Activated CD8-positive, alpha-beta memory T cell treated with anti-CD3 and anti-CD28 coated beads, Interleukin-2, amount 50 U/mL, for 48 hours (primary cell): Measurements from ENCODE around the gene OR51A7.
"Not testable (repeated sequence)": the region's sequence is repeated elsewhere in the genome, so short reads cannot be mapped to it uniquely, and the experiment has no call there.

Experiments
- DNase-seq: peaks from one replicate; pipeline ENCODE4 v3.0.0-alpha.2; 2020

The OR51A7 gene, protein sequence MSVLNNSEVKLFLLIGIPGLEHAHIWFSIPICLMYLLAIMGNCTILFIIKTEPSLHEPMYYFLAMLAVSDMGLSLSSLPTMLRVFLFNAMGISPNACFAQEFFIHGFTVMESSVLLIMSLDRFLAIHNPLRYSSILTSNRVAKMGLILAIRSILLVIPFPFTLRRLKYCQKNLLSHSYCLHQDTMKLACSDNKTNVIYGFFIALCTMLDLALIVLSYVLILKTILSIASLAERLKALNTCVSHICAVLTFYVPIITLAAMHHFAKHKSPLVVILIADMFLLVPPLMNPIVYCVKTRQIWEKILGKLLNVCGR

DNA sequence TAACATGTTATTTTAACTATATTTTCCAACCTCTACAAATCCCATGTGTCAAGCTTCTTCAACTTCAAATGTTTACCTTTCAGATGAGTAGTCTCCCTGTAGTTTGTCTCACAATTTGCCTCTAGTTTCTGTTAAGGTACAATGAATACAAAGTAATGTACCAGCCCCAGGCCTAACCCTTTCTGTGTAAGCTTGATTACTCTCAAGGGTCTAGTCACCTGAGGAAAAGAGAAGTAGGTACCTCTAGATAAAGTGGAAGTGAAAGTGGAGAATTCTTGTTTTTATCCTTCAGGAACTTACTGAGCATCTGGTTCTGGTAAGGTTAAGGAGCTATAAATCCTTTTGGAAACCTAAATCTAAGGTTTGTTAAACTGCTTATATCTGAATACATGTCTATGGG is at the start of gene OR51A7:
TSS of gene OR51A7 (plus strand) at position 300 of the 400 bp plus-strand sequence. CDS start 3,587 bp downstream, outside the sequence.
- DNase-seq = no peak

DNA sequence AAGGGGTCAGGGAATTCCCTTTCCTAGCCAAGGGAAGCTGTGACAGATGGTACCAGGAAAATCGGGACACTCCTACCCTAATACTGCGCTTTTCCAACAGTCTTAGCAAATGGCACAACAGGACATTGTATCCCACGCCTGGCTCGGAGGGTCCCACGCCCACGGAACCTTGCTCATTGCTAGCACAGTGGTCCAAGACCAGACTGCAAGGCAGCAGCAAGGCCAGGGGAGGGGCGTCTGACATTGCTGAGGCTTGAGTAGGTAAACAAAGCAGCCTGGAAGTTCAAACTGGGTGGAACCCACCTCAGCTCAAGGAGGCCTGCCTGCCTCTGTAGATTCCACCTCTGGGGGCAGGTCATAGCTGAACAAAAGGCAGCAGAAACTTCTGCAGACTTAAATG is 49.3 kb upstream of the OR51A7 start:
- not testable (repeated sequence) for DNase-seq

DNA sequence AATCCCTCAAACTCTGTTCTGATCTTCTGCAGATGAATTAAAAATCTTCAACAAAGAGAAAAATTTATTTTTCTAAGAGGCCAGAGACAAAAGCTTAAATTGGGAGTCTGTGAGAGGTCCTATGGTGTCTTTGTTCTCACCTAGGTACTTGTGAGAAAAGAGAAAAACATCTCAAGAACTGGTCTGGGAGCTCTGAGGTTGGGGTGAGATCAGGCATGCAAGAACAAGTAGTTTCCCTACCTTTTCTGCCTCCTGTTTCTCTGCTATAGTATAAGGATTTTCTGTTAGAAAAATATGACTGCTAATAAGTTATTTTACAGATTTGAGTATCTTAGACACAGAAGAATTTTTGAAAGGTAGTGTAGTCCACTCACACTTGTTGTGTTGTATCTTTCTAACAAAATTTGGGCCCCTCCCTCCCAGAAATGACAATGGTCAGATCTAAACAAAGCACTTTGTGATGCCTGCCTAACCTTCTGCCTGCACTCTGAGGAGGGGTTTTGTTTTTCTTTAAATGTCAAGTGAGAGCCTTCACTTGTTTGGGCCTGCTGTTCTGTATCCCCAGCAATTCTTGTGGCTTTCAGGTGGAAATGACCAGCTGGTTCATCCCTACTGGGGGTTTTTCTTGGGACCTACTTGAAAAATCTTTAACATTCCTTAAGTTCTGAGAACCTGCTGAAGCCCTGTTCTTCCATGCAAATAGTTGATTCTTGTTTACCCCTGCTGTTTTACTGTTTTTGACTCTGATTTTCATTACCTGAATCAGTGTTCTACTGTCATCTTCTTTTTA is 40.9 kb upstream of the OR51A7 start:
- no peak for DNase-seq

DNA sequence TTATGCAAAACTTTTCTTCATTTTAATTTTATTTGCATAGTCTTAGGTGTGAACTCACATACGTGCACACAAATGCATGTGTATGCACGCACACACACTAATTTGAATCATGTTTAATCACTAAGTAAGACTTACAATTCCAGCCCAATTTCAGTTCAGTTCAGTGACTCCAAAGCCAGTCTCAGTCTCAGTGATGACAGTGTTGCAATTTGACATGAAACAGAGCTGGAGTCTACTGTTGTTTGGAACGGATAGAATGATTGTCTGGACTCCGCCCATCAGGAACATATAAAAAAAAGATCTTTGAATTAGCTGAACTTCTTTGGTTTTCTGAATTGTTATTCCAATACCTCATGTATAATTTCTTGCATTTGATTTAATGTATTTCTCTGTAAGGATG is 39.7 kb upstream of the OR51A7 start:
- no peak for DNase-seq

DNA sequence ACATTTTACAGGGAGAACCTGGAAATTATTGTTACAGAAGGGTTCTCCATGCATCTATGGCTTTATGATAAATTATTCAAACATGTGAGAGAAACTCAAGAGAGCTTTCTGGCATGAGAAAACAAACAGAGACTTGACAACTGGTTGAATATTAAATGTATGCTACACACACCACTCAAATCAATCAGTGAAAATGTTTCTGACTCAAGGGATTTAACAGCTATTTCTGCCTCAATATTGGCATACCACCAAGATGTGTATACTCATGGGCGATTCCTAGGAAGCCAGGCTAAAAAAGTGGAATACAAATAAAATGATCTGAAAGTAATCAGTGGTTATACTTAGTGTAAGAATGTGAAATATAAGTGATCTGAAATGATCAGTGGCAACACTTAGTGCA is 37.7 kb upstream of the OR51A7 start:
- no peak for DNase-seq

DNA sequence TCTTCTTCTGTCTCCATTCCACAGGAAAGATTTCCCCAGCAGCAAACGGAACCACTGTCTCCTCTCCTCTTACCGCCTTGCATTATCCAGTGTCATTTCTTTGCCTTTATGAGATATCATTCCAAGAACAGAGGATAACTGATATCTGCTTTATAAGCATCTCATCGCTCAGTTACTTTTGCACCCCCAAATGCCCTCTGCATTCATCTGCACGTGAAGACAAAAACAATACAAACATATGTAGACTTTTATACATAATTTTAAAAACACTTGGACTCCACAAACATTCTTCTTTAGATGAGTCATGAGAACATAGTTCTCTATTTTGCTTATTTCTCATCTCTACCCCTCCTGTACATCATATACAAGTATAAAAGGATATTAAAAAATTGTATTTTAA is 22.4 kb upstream of the OR51A7 start:
- DNase-seq = no peak

DNA sequence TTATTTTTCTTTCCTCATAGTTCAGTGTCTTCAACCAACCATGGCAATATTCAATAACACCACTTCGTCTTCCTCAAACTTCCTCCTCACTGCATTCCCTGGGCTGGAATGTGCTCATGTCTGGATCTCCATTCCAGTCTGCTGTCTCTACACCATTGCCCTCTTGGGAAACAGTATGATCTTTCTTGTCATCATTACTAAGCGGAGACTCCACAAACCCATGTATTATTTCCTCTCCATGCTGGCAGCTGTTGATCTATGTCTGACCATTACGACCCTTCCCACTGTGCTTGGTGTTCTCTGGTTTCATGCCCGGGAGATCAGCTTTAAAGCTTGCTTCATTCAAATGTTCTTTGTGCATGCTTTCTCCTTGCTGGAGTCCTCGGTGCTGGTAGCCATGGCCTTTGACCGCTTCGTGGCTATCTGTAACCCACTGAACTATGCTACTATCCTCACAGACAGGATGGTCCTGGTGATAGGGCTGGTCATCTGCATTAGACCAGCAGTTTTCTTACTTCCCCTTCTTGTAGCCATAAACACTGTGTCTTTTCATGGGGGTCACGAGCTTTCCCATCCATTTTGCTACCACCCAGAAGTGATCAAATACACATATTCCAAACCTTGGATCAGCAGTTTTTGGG is 21.6 kb upstream of the OR51A7 start, which contains the start of gene OR51T1:
TSS of gene OR51T1 (plus strand) at position 41 of the 641 bp plus-strand sequence. CDS start at position 41, 0 bp downstream.
- no peak for DNase-seq

DNA sequence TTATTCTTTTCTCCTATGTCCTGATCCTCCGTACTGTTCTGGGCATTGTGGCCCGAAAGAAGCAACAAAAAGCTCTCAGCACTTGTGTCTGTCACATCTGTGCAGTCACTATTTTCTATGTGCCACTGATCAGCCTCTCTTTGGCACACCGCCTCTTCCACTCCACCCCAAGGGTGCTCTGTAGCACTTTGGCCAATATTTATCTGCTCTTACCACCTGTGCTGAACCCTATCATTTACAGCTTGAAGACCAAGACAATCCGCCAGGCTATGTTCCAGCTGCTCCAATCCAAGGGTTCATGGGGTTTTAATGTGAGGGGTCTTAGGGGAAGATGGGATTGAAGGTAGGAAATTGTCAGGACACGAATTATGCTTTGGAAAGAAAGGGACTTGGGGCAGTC is 21.0 kb upstream of the OR51A7 start:
- no peak for DNase-seq

DNA sequence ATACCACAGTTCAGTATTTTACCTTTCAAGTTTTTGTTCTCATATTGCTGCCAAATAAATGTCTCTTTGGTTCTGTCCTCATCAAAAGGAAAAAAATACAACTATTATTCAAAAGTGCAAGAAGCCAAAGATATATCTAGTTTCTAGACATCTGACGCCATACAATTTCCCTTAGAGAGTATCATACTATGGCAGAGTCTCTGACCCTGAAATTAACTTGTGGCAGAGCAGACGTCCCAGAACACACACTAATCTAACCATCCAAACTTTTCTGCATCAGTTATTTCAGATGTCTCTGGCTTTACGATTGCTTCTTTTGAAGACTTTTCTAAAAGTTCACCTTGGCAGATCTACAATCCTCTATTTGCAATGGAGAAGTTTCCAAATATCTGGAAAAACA is 19.2 kb upstream of the OR51A7 start:
- DNase-seq = no peak

DNA sequence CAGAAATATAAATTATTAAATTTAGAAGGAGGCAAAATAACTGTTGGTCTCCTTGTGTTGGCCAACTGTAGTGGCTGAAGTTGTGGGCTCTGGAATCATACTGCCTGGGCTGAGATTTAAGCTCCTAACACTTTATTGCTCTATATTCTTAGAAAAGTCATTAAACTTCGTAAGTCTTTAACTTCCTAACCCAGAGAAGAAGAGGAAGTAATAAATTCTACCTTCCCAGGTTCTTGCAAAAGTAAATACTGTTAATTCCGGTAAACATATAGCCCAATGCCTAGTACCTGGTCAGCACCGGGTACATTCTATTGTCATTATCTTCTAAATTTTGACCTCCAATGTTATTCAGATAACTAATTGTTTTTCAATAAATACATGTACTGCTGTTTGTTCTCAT is 17.4 kb upstream of the OR51A7 start:
- DNase-seq = no peak

DNA sequence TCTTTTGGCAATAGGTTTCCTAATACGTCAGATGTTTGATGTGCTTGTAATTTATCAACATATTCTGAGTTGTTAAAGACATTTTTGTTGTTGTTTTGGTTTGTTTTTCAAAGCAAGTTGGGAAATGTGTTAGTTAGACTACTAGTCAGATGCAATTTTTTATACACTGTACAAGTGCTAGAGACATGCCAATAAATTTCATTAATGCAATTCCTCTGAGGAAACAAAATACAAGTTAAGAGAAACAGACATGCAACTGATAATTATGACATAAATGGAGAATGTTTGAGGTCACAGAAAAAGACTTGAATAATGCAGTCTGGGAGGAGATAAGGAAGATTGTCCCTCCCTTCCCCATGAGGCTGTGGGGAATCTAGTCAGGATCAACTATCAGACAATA is 16.0 kb upstream of the OR51A7 start:
- no peak for DNase-seq

DNA sequence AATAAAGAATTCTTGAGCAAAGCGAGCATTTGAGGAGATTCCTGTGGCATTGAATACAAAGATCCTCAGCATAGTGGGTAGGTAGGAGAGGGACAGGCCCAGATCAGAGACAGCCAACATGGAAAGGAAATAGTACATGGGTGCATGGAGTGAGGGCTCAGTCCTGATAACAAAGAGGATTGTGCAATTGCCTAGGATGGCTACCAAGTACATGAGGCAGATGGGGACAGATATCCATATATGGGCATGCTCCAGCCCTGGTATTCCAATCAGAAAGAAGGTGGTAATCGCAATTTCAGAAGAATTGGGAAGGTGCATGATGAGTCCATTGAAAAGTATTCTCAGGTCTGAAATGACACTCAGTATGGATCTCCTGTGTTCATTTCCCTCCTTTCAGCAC is 13.3 kb upstream of the OR51A7 start:
- no peak for DNase-seq

DNA sequence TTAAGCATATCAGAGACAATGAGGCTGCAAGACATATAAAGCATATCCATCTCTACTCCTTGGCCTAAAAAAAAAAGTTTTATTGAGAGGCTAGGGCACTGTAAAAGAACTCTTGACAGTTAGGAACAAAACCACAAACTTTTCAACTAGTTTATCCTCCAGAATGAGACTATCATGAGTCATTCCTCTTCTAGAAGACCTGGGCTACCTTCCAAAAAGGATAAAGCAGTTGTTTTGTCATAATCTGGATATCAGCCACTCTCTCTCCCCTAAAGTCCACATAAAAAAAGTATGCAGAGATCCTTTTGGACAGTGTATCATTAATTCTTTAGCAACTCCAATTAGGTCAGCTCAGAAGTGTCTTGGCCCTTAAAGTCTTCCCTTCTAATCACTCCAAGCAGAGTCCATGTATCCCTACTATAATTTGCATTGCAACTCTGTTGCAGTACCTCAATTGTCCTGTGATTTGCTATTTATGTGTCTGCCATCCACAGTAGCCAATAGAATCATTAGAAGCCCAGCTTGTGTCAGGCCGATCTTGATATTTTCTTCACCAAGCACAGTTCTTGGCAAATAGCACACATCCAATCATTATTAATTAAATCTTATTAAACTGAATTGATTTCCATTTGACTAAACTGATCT is 11.5 kb upstream of the OR51A7 start:
- DNase-seq = no peak

DNA sequence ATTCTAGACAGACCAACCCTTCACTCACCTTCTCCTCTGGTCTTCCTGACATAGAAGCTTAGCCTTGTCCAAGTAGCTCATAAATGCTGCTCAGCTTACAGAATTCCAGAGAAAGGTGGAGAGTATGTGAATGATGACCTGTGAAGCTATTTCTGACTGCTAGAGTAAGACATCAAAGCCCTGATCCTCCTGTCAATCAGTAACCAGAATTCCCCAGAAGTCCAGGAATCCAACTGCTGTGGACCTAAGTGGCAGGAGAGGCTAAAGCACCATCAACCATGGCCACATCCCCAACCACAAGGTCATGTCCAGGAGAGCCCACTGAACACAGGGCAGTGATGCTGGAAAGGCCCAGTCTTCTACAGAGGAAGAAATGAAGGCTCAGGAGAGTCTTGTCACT is 13.0 kb downstream of the OR51A7 start:
- DNase-seq = no peak

DNA sequence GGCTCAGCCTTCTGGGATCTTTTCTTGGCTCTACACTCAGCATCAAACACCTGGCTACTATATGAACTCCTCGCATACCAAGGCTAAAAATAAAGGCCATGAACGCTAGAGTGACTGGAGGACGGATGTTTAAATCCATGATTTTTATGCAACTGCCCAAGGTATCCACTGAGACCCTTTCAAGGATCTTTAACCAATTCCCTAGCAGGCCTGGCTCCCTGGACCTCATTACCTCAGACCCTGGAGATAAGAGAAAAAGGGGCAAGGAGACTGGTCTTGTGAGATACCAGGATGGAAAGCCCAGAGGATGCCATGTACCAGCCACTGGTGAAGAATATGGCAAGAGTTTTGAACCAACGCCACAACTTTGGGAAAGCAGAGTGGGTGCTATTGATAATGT is 15.7 kb downstream of the OR51A7 start, which contains the start of gene OR51G2:
TSS of gene OR51G2 (minus strand) at position 101 of the 400 bp plus-strand sequence. CDS start 3,687 bp downstream, outside the sequence.
- DNase-seq = no peak

DNA sequence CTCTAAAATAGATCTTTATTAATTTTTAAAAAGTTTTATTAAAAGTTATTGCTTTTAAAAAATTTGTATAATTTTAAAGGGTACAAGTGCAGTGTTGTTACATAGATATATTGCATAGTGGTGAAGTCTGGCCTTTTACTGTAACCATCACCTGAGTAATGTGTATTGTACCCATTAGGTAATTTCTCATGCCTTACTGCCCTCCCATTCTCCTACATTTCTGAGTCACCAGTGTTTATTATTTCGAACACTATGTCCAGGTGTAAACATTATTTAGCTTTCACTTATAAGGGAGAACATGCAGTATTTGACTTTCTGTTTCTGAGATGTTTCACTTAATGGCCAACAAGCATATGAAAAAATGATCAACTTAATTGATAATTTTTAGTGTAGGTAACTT is 18.2 kb downstream of the OR51A7 start:
- no peak for DNase-seq

DNA sequence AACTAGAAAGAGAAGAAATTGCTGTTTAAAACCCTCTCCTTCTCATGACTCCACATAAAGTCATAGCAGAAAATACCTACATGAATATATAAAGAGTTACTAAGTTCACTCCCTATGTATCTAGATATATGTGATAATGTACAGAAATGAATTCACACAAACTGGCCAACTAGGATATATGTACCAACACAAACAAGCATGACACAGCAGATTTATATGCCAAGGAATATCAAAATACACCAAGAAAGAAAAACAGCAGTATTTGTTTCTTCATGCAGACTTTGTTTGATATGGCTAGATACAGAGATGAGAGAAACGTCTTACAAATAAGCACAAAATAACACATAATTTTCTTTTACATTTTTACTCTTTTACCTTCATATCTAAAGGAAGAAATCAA is 18.7 kb downstream of the OR51A7 start:
- DNase-seq = no peak

DNA sequence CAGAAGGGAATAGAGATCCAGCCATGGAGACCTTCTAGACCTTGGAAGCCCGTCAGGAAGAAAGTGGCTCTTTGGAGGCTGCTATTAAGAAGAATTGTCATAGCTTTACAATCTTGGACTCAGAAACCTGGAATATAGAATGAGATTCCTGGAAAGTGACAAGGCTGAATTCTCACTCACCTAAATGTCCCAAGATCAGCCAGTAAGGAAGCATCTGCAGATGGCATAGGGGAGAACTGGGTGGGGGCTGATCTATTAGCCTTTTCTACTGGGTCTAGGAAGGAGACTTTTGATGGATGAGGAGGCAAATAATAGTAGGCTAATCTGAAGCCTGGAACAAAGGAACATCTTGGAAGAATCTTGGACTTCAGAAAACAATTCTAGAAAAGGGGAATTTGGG is 20.7 kb downstream of the OR51A7 start, which contains the start of gene OR51G1:
TSS of gene OR51G1 (minus strand) at position 101 of the 400 bp plus-strand sequence. CDS start at position 101, 0 bp downstream.
- DNase-seq = no peak

DNA sequence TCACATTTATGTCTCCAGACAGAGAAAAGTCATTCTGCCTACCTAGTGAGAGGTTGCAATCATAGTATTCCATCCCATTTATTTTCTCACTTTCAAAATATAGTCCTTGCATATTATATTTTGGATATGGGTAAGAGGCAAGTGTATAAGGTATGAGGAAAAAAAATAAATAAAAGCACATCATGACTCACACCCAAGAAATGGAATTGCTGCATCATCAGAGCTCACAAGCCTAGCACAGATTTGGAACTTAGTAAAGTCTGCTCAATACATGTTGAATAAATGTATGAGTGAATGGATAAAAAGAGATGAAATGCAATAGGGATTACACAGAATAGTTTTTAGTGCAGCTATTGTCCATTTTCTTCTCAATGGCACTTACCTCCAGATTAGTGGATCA is 23.0 kb downstream of the OR51A7 start:
- DNase-seq = no peak

DNA sequence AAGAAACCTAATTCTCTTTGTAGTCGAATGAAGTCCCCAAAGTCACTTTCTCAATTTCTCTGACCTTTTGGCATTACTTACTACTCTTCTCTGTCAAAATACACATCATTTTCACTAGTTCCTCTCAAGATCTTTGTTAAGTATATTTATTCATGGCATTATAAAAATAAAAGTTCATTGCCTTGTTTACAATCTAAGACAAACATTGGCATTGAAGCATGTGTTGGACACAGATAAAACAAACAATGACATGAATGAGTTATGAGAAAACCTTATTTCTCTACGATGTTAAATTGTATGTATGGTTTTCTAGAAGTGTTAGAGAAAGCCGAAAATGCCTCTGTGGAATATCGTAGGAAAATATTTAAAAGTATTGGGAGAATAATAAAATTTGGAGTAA is 29.2 kb downstream of the OR51A7 start:
- no peak for DNase-seq

DNA sequence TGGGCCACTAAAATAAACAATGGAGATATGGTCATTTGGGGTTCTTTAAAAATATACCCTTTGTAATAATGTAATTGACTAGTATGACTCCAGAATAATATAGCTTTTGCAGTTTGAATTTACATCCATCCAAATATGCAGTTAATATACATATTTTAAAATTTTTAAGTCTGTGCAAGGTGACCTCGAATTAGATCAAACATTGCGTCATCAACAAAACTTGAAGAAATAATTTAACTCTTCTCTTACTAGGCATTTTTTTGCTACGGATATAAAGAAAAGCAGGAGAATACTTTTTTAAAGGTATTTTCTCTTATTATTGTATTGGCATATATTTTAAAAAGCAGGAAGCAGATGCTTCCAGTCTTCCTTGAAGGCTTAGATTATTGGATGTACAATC is 33.2 kb downstream of the OR51A7 start:
- no peak for DNase-seq

DNA sequence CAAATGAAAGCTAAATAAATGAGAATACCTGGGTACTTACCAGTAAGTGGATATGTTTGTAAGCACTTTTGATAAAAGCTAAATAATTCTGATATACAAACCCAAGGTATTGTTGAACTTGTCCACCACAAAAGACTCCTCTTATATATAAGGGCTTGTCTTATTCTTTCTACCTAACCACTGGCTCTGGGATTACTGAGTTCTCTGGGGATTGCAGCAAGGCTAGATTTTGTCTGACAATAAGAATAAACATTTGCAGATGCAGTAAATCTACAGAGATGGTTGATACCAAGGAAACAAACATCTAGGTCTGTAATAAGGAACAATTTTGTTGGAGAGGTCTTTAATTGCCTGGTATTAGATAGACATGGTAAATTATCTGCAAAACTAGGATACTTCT is 43.9 kb downstream of the OR51A7 start, which contains the start of gene OR51A4:
TSS of gene OR51A4 (minus strand) at position 101 of the 400 bp plus-strand sequence. CDS start 505 bp downstream, outside the sequence.
- DNase-seq = no peak

DNA sequence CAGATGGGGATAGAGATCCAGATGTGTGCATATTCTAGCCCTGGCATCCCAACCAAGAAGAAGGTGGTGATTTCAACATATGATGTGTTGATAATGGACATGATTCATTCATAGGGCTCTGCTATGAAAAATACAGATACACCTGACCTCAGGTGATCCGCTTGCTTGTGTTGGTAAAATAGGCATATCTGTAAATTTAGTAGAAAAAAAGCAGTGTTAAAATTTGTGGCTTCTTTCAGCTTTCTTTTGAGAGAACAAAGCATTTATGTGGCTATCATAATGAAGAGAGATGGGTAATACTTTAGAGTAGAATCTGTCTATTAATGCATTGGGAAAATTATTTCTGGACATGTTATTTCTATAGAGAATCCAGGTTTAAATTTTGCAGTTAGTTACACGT is 52.0 kb downstream of the OR51A7 start, which contains the start of gene OR51A2:
TSS of gene OR51A2 (minus strand) at position 101 of the 400 bp plus-strand sequence. CDS start at position 101, 0 bp downstream.
- DNase-seq = not testable (repeated sequence)
